ENCODE measurements around the gene ARHGAP12.
A peak's percentile ranks its signal among the peaks of the same experiment; 100 is the strongest.
"Not testable (repeated sequence)": the region's sequence is repeated elsewhere in the genome, so short reads cannot be mapped to it uniquely, and the experiment has no call there.

The ARHGAP12 gene

DNA sequence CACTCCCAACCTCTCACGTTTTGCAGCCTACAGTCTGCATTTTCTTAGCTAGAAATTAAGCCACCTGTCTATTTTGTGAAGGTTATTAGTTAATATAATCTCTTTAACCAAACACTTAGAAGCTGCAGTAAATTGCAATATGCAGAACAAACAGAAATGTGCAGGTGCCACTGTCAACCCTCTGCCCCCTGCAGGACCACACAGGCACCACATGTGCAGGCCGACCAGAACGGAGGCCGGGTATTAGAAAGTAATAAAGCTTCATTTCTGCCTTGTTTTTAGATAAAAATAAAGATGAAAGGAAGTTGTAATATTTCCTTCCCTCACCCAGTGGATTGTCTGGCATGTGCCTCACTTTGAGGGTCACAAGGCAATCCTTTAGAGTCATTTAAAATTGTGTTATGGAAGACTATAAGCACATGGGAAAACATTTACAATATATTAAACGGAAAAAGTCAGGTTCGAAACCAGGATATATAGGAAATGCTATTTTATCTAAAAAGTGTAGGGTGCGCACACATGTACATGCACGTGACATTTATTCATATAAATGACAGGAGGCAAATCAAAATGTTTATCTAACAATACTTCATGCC is 158.2 kb downstream of the ARHGAP12 start:
- DNase-seq (ENCODE audit: low read depth in 2 of 2, low spot score in 1 of 2) = peak; percentile 22 to 34

DNA sequence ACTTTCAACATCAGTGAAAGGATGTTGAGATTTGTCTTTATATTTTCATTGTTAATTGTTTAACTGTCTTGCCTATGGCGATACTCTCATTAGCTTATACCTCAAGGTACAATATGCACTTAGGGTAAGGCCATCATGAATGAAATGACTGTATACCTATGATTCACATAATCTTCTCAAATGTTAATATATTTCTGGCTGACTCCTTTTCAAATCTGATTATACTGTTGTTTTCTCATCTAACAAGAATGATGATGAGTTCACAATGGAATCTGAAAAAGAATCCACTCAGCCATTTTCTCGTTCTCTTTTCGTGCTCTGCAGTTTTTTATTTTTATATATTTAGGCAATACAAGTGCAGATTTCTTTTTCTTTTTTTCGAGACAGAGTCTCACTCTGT is 159.1 kb downstream of the ARHGAP12 start:
- DNase-seq (ENCODE audit: low read depth in 2 of 2, low spot score in 1 of 2) = no peak

DNA sequence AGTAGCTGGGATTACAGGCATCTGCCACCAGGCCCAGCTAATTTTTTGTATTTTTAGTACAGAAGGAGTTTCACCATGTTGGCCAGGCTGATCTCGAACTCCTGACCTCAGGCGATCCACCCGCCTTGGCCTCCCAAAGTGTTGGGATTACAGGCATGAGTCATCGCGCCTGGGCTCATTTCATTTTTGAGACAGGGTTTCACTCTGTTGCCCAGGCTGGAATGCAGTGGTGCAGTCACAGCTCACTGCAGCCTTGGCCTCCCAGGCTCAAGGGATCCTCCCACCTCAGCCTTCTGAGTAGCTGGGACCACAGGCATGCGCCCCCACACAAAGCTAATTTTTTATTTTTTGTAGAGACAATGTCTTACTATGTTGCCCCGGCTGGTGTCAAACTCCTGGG is 159.7 kb downstream of the ARHGAP12 start:
- DNase-seq (ENCODE audit: low read depth in 2 of 2, low spot score in 1 of 2) = not testable (repeated sequence)

DNA sequence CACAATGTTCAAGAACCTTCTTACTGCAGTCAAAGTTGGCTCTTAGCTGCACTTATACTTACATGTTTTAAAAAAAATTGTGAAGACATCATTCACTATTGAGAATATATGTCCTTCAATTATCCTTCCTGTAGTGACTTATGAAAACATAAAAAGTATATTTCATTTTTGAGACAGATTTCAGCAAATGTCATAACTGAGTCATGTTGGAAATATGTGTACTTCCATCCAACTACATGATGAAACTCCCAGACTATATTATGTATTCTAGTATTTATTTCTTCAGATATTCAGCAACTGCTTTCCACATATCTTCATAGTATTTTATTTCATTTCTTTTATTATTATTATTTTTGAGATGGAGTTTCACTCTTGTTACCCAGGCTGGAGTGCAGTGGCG is 160.2 kb downstream of the ARHGAP12 start:
- no peak for DNase-seq (ENCODE audit: low read depth in 2 of 2, low spot score in 1 of 2)

DNA sequence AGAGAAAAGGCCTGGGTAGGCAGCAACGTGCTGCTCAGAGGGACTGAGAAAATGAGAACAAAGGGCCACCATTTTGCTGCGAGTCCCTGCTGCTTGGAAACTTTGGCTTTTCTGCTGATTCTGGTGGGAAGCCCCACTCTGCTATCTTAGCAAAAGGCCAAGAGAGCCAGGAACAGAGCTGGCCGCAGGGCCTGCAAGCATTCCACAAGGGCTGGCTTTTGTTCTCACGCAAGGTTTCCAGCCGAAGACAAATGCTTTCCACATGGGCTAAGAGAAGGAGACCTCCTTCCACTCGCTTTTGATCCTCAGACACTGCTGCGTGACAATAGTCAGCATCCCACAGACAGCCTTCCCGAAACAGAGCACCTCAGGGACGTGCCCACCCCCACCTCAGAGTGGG is 163.1 kb downstream of the ARHGAP12 start:
- no peak for DNase-seq (ENCODE audit: low read depth in 2 of 2, low spot score in 1 of 2)

DNA sequence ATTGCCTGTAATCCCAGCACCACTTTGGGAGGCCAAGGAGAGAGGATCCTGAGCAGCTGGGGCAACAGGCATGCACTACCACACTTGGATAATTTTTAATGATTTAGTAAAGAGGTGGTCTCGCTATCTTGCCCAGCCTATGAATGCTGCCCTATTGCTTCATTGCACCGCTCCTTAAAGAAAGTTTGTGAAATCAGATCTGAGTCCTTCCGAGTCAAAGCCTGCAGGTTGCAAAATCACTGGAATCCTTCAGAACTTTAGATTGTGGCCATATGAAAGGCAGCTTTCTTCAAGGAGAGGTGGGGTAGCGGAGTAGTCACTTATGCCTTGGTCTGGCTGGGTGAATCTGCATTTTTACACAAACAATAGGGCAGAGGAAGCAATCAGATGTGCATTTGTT is 166.3 kb downstream of the ARHGAP12 start:
- DNase-seq (ENCODE audit: low read depth in 2 of 2, low spot score in 1 of 2) = no peak

DNA sequence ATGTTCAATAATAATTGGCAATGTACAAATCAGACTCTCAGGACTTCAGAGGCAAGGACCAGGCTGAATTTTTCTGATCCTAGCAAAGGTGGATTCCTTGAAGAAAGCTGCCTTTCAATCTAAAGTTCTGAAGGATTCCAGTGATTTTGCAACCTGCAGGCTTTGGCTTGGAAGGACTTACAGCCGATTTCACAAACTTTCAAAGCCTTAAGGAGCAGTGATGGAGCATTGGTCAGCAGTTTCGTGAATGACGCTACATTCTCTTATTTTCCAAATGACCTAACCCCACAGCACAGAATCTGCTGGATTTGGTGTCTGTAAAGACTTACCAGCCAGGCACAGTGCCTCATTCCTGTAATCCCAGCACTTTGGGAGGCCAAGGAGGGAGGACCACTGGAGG is 167.5 kb downstream of the ARHGAP12 start:
- DNase-seq (ENCODE audit: low read depth in 2 of 2, low spot score in 1 of 2) = no peak

DNA sequence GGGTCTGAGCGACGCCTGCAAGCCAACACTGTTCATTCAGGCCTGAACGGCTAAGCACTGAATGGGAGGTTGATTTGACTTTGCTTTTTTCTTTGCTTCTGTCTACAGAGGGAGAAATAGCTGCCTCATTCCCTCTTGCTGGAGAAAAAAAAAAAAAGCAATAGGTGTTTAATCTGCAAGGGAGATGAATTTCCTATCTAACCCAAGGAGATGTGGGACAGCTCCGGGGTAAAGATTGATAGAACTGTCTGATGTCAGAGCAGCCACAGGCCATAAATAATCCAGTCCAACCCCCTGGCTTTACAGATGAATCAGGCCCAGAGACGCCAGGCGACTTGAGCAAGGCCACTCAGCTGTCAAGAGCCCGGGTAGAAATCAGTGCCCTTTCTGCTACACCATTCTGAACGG is 168.0 kb downstream of the ARHGAP12 start:
- no peak for DNase-seq (ENCODE audit: low read depth in 2 of 2, low spot score in 1 of 2)

DNA sequence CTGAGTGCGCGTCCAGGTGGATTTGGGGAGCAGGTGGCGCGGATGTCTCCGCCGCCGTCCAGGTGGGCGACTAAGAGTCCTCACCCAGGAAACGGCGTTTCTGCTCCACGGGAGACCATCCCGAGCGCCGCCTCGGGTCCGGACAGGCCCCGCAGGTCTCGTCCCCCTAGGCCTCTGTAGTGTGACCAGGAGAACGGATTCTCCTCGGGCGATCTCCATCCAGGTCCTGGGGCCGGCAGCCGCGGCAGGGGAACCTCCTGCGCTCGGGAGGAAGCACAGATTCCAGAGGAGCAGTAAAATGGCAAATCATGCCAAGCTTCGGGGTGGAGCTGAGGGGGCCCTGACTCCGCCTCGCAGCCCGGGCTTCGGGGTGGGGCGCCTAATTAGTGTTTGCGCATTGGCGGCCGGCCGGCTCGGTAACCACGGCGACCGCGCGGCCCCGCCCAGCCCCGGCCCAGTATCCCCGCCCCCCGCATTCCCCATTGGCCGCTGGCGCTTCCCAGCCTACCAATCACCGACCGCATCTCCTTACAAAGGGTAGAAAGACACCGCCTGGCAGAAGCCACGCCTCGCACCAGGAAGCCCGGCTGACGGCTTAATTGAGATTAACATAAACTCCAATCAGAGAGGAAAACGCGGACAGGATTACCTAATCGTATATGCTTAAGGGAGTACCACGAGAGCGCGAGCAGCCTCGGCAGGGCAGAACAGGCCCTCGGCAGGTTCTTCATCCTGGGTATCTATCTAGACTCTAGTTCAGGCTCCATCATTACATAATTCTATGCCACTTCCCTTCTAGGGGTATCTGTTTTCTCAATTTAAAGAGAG is 168.6 kb downstream of the ARHGAP12 start:
- DNase-seq (ENCODE audit: low read depth in 2 of 2, low spot score in 1 of 2) = peak; percentile 85 to 88

DNA sequence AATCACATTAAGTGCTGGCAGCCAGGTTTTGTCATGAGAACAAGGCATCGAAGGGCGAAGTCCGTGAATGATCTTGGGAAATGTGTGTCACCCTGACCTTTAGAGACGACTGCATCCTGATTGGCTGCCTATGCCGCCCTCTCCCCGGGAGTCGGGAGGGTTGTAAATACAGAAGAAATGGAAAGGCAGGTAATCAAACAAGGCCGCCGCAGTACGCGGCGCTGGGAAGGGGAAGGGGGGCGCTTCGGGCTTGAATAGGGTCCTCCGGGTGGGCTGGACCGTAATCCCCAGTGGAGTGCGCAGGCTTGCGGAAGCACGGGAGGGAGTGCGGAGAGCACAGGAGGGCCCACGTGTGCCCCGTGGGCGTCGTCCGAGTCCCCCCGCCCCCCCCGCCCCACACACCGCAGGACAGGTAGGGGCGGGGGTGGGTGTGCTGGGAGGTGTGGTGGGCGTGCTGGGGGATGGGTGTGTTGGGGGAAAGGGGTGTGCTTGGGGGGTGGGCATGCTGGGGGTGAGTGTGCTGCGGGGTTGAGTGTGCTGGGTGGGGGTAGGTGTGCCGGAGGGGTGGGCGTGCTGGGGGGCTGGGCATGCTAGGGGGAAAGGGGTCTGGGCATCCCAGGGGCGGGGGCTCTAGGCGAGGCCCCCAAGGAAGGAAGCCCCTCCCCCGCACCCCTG is 169.4 kb downstream of the ARHGAP12 start:
- peak; percentile 52 to 60 for DNase-seq (ENCODE audit: low read depth in 2 of 2, low spot score in 1 of 2)

DNA sequence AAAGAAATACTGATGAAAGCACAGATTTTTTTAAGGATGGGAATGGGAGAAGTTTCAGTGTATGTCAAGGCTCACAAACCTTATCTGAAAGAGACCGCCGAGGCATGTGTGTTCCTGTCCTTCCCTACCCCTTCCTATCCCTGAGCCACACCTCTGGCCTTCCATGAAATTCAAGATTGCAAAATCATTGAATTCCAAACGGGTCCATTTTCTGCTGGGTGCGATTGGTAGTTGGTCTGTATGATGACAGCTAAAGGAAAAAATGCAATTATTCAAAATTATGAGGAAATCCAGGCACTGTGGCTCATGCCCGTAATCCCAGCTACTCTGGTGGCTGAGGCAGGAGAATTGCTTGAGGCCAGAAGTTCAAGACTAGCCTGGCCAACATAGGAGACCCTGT is 170.1 kb downstream of the ARHGAP12 start:
- no peak for DNase-seq (ENCODE audit: low read depth in 2 of 2, low spot score in 1 of 2)

DNA sequence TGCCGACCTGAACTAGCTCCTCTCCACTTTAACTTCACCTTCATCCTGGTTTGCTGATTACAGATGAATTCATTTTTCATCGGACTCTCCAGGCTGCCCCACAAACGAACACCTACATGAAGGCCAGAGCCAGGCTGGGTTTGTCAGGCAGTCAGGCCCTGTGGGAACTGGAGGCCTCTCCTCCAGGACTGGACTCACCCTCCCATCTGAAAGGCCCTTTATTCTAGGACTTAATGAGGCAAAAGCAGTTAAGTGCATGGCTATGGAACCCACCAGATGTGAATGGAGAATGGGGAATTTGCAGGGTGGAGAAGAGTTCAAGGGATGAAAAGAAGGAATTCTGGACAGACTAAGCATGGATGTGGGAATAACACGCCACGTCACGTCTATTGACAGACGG is 170.8 kb downstream of the ARHGAP12 start:
- no peak for DNase-seq (ENCODE audit: low read depth in 2 of 2, low spot score in 1 of 2)

DNA sequence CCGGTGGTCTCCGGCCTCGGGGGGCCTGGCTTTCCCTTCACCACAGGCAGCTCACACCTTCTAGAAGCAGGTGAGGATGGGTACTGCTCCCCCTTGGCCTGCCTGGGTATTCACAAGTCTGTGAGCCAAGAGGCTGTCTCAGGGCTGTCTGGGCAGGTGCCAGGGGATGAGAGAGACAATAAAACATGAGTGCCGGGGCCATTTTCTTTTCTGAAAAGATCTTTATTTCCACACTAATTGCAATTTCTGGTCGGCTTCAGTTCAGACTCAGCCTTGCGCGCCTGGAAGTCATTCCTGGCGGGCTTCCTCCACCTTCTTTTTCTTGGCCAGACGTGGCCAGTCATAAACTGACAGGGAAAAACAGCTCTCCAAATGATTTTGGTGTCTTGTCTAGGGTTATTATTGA is 171.2 kb downstream of the ARHGAP12 start:
- DNase-seq (ENCODE audit: low read depth in 2 of 2, low spot score in 1 of 2) = no peak

DNA sequence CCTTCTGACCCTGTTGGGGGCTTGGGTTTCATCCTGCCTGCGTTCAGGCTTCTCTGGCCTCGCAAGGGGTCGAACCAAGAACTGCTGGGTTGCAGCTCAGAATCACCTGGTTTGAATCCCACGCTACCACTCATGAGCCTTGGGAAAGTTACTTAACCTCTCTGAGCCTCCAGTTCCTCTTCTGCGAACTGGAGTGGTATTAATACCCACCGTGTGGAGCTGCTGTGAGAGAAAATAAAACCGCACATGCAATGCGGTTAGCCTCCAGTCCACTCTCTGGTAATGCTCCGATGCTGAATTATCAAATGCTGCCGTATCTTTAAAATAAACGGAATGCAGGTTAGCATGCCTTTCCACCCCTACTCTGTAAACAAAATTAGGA is 171.9 kb downstream of the ARHGAP12 start:
- no peak for DNase-seq (ENCODE audit: low read depth in 2 of 2, low spot score in 1 of 2)

DNA sequence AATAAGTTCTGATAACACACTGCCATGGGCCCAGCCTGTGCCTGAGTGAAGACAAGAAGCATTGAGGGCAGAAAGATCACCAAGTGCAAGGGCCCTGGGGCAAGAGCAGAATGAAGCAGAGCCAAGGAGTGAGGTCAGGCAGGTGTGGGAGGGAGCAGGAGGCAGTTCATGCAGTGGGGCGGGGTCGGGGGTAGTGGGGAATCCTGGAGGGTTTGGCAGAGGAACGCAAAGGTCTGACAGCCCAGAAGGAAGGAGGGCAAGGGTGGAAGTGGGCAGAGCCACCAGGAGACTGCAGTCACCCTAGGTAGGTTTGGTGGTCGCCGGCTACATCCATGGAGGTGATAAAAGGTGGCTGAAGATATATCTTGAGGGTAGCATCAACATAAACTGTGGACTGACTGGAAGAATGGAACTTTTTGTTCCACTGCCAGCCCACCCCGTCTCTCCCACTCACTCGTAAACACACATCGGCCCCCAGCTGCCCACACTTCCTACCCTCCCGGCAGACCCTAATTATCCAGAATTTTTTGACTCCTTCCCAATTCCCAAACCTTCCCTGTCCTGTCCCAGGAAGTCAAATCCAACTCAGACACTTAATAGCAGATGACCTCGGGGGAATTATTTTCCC is 172.4 kb downstream of the ARHGAP12 start:
- DNase-seq (ENCODE audit: low read depth in 2 of 2, low spot score in 1 of 2) = no peak
